HepG2 (cell line): ENCODE results near the gene LARP1B. TPM values are rescaled to one million over a fixed set of nuclear protein-coding genes. Genes with fewer than 3 reads are reported as not detected.
A peak's percentile ranks its signal among the peaks of the same experiment; 100 is the strongest.

ENCODE experiments used
- ATAC-seq: fragments of 200-7000 bp; cut with Tn5 transposase; 3 replicates; pipeline ENCODE4 v1.9.1; 2020; ENCODE audit warnings: mild to moderate bottlenecking, moderate library complexity
- BruUV-seq: library from RNA; stranded (reverse); fragments of 400-500 nt; replicated peaks from 2 replicates; lab custom pipeline; 2021; lab: Mats Ljungman, UMichigan
- CTCF ChIA-PET: fragments of 300-600 bp; formaldehyde crosslinking; extraction: SDS; loops from one replicate; lab custom pipeline; 2021; ENCODE audit warnings: low total read pairs, inconsistent platforms, low intra/inter-chr PET ratio; lab: Yijun Ruan, JAX
- POLR2A ChIA-PET: fragments of 350-600 bp; sonication (Branson Sonifier 250); formaldehyde crosslinking; loops from one replicate; lab custom pipeline; 2020; ENCODE audit warnings: antibody characterized with exemption, inconsistent platforms; lab: Yijun Ruan, JAX
- DNase-seq: peaks from one replicate; pipeline ENCODE4 v3.0.0-alpha.2; 2015; ENCODE audit warnings: low spot score
- FAIRE-seq: peaks from 3 replicates; lab custom pipeline; 2011; peaks lifted over from hg19 to GRCh38; lab: Jason Lieb, UNC
- H2AFZ ChIP-seq: one replicate; pipeline ENCODE4 v1.6.1; 2011; ENCODE audit warnings: low read length, inconsistent platforms
- H3K27ac ChIP-seq: fragments of 300-600 bp; 3 replicates; pipeline ENCODE4 v1.8.0; 2011; ENCODE audit warnings: mixed run types, mild to moderate bottlenecking, mixed read lengths, low read length, inconsistent platforms; ENCODE audit not compliant: insufficient read depth; ENCODE audit errors: extremely low read length
- H3K27me3 ChIP-seq, 2 experiments: fragments of 200-600 bp in 1 of 2; 2 replicates in 1 of 2; 3 replicates in 1 of 2; pipeline versions ENCODE4 v1.6.0 to v1.8.0; 2011; ENCODE audit warnings: low read length in 2 of 2, mild to moderate bottlenecking in 2 of 2, moderate library complexity in 2 of 2, inconsistent platforms in 1 of 2; ENCODE audit not compliant: insufficient read depth in 2 of 2, control insufficient read depth in 1 of 2
- H3K36me3 ChIP-seq, 2 experiments: fragments of 200-600 bp in 1 of 2; replicated peaks in 1 of 2; 2 replicates in 1 of 2; 3 replicates in 1 of 2; pipeline versions ENCODE4 v1.5.1 to v1.8.0; 2011; ENCODE audit warnings: low read length in 2 of 2, inconsistent platforms in 1 of 2; ENCODE audit not compliant: insufficient read depth in 2 of 2, control insufficient read depth in 1 of 2
- H3K4me1 ChIP-seq: 2 replicates; pipeline ENCODE4 v1.5.1; 2012; ENCODE audit warnings: low read length, inconsistent platforms; ENCODE audit not compliant: insufficient read depth
- H3K4me2 ChIP-seq: 2 replicates; pipeline ENCODE4 v1.6.0; 2011; ENCODE audit warnings: low read depth, low read length, inconsistent platforms
- H3K4me3 ChIP-seq, 3 experiments: fragments of 200-600 bp in 1 of 3; sonication (generic), shearing (Covaris generic) in 1 of 3; replicated peaks in 1 of 3; 2 replicates each; pipeline ENCODE4 v1.5.1; 2011 to 2016; ENCODE audit warnings: low read length in 3 of 3, inconsistent platforms in 2 of 3, low read depth in 2 of 3, mild to moderate bottlenecking in 2 of 3, control low read depth in 1 of 3, mixed read lengths in 1 of 3; ENCODE audit not compliant: insufficient read depth in 1 of 3
- H3K79me2 ChIP-seq: one replicate; pipeline ENCODE4 v1.6.1; 2011; ENCODE audit warnings: low read length, inconsistent platforms; ENCODE audit not compliant: insufficient read depth
- H3K9ac ChIP-seq: 2 replicates; pipeline ENCODE4 v1.6.0; 2011; ENCODE audit warnings: mild to moderate bottlenecking, low read depth, low read length, inconsistent platforms; ENCODE audit not compliant: insufficient read depth
- H3K9me3 ChIP-seq: 2 replicates; pipeline ENCODE4 v1.5.1; 2012; ENCODE audit warnings: mild to moderate bottlenecking, low read length
- H4K20me1 ChIP-seq: 2 replicates; pipeline ENCODE4 v1.6.0; 2011; ENCODE audit warnings: inconsistent platforms, mild to moderate bottlenecking, low read length, moderate library complexity; ENCODE audit not compliant: insufficient read depth
- DZIP1 ChIP-seq: sonication (generic); formaldehyde crosslinking; IDR thresholded peaks from 2 replicates; pipeline ENCODE4 v1.5.0; 2020; ENCODE audit warnings: mild to moderate bottlenecking, missing genetic modification reagents
- HIVEP1 ChIP-seq: sonication (generic); formaldehyde crosslinking; IDR thresholded peaks from 2 replicates; pipeline ENCODE4 v1.4.0; 2020; ENCODE audit warnings: mild to moderate bottlenecking, missing genetic modification reagents
- MAFK ChIP-seq, 2 experiments: IDR thresholded peaks in 1 of 2; conservative IDR thresholded peaks in 1 of 2; 2 replicates each; pipeline ENCODE4 v1.6.1; 2011; ENCODE audit warnings: improper control_type of control experiment in 2 of 2, low read length in 2 of 2
- MEIS1 ChIP-seq: sonication (generic); formaldehyde crosslinking; IDR thresholded peaks from 2 replicates; pipeline ENCODE4 v1.9.0; 2021; ENCODE audit warnings: mild to moderate bottlenecking, missing genetic modification reagents, moderate library complexity, borderline replicate concordance
- MXD3 ChIP-seq: IDR thresholded peaks from 2 replicates; pipeline ENCODE4 v1.6.1; 2016; ENCODE audit warnings: mild to moderate bottlenecking, missing biosample characterization, missing genetic modification reagents
- RXRA ChIP-seq: sonication (generic); formaldehyde crosslinking; IDR thresholded peaks from 2 replicates; pipeline ENCODE4 v1.5.1; 2020; ENCODE audit warnings: missing genetic modification reagents
- SIX1 ChIP-seq: sonication (generic); formaldehyde crosslinking; IDR thresholded peaks from 2 replicates; pipeline ENCODE4 v1.4.0; 2020; ENCODE audit warnings: missing genetic modification reagents, borderline replicate concordance
- ZNF644 ChIP-seq: IDR thresholded peaks from 2 replicates; pipeline ENCODE4 v1.6.1; 2016; ENCODE audit warnings: low read depth
- in situ Hi-C: cut with HindIII; loops from 2 replicates; pipeline ENCODE4 v1.10.0; 2017; ENCODE audit warnings: low pct_unique_long_range_greater_than_20kb; ENCODE audit not compliant: extremely low pct_ligation_motif_present
- intact Hi-C: fragments of 100-400 bp; cut with micrococcal nuclease; formaldehyde crosslinking; loops from one replicate; pipeline ENCODE4 v1.10.0; 2022; ENCODE audit not compliant: unreplicated experiment
- polyA plus RNA-seq, 8 experiments: library from polyadenylated mRNA; depleted of rRNA in 3 of 8; stranded (reverse) in 7 of 8; unstranded in 1 of 8; fragments of >200 nt; fragmentation: Illumina TruSeq in 4 of 8; extraction: Trizol in 4 of 8; gene quantifications; 2 replicates each; pipeline versions ENCODE4 v1.2.1 to v1.2.3, GENCODE V29; 2011 to 2016; ENCODE audit warnings: low read depth in 4 of 8, missing spikeins in 1 of 8, mixed read lengths in 1 of 8; ENCODE audit not compliant: insufficient read depth in 1 of 8
- total RNA-seq, 5 experiments: library from RNA; depleted of rRNA; stranded (reverse); fragments of >200 nt; fragmentation: Illumina TruSeq; extraction: Trizol; gene quantifications; 2 replicates each; pipeline ENCODE4 v1.2.3, GENCODE V29; 2016; ENCODE audit warnings: low read depth in 1 of 5

Gene LARP1B
- total and polyA plus RNA-seq, 2 of the 13 experiments (the other 11 are each of a cell fraction or from before 2014, with no cell fraction given), result 19.2 to 52.7 TPM

GRCh38 chr4:128169245-128169644 is 108.1 kb downstream of the LARP1B start:
- FAIRE-seq, result no peak

More at GRCh38 chr4:128169245-128169644, 108.1 kb downstream of the LARP1B start:
- H3K4me3 ChIP-seq, result no peak overlapping the region
- TF ChIP-seq MXD3 (CRISPR knock-in tag) (no peak), ZNF644 (CRISPR knock-in tag) (no peak), MEIS1 (CRISPR knock-in tag) (no peak), SIX1 (CRISPR knock-in tag) (no peak), RXRA (CRISPR knock-in tag) (no peak), MAFK (conservative IDR thresholded peaks at IDR 0.05 in 1 of 2, IDR thresholded peaks at IDR 0.05 in 1 of 2; ENCODE audit: low read length in 2 of 2) (0 out of 4 replicates have a peak, but pooled peaks of 1 of the 2 experiments have one; percentile 18), DZIP1 (CRISPR knock-in tag) (no peak), HIVEP1 (no peak)
- H3K4me1 ChIP-seq, result no peaks in the 10 kb centered on the region
- H3K9me3 ChIP-seq, result no peaks in the 10 kb centered on the region
- ChIA-PET POLR2A (interaction anchor here (0.6 kb wide), 1 partner anchor 103 kb away, joined by 4 read pairs; no protein-coding TSS in a partner anchor), CTCF (no interaction called here)
- BruUV-seq, result no TSS peak
- intact Hi-C loops (no loop called here), in situ Hi-C loops (no loop called here)
- no peak for ATAC-seq
- no peaks in the 10 kb centered on the region for H3K36me3 ChIP-seq
- no peak overlapping the region for H3K4me2 ChIP-seq
- H2AFZ ChIP-seq, result no peak overlapping the region
- no peak for DNase-seq
- no peak overlapping the region for H3K27ac ChIP-seq
- H3K79me2 ChIP-seq, result no peaks in the 10 kb centered on the region
- no peaks in the 10 kb centered on the region for H4K20me1 ChIP-seq
- no peaks in the 10 kb centered on the region; a peak in 1 of 5 replicates for H3K27me3 ChIP-seq
- no peak overlapping the region for H3K9ac ChIP-seq
